ENCODE results near the gene RIC1.

The RIC1 gene

GRCh38 chr9:5787759-5788302 lies 158.9 kb downstream of the RIC1 start:
- H3K36me3 ChIP-seq (ENCODE audit: insufficient read depth, low read length): peaks cover 78% of the 10 kb centered on the region
- no peak overlapping the region for H3K4me2 ChIP-seq (ENCODE audit: low read depth, low read length, poor library complexity, severe bottlenecking)
- no peak overlapping the region for H3K4me3 ChIP-seq (ENCODE audit: low read length, poor library complexity, severe bottlenecking)
- 0 out of 2 replicates have a peak, but pooled peaks cover 8% of the 10 kb centered on the region for H3K79me2 ChIP-seq (ENCODE audit: insufficient read depth, low read length)
- H3F3A ChIP-seq (ENCODE audit: low read depth): no peaks in the 10 kb centered on the region
- peaks cover 1% of the 10 kb centered on the region for H4K20me1 ChIP-seq (ENCODE audit: insufficient read depth, low read length, poor library complexity, severe bottlenecking)
- no peak overlapping the region for H3K9ac ChIP-seq (ENCODE audit: low read depth, low read length, poor library complexity, severe bottlenecking)
- H2AFZ ChIP-seq (ENCODE audit: low read length): no peak overlapping the region
- H3K27me3 ChIP-seq (ENCODE audit: insufficient read depth, low read length, poor library complexity, severe bottlenecking): no peaks in the 10 kb centered on the region
- H3K9me3 ChIP-seq (ENCODE audit: insufficient read depth, low read depth, low read length): no peaks in the 10 kb centered on the region
- peaks cover 9% of the 10 kb centered on the region for H3K4me1 ChIP-seq (ENCODE audit: insufficient read depth, low read length, poor library complexity, severe bottlenecking)
- no peak for TF ChIP-seq CTCF (conservative IDR thresholded peaks at IDR 0.05; ENCODE audit: low read length)
- no peak for TF ChIP-seq EZH2phosphoT487 (IDR thresholded peaks at IDR 0.05; ENCODE audit: borderline replicate concordance)
- H3K9me2 ChIP-seq (replicated peaks; ENCODE audit: low read depth, low read length): no peaks in the 10 kb centered on the region

- Histone ChIP-seq H4K20me1 (ENCODE audit: insufficient read depth, low read length, poor library complexity, severe bottlenecking) (peaks cover 10% of the 10 kb centered on the region), H3K9ac (ENCODE audit: low read depth, low read length, poor library complexity, severe bottlenecking) (no peak overlapping the region), H3K4me2 (ENCODE audit: low read depth, low read length, poor library complexity, severe bottlenecking) (no peak overlapping the region), H3K9me2 (replicated peaks; ENCODE audit: low read depth, low read length) (no peaks in the 10 kb centered on the region), H3K4me1 (ENCODE audit: insufficient read depth, low read length, poor library complexity, severe bottlenecking) (peaks cover 24% of the 10 kb centered on the region), H3K27me3 (ENCODE audit: insufficient read depth, low read length, poor library complexity, severe bottlenecking) (no peaks in the 10 kb centered on the region), H3F3A (ENCODE audit: low read depth) (no peaks in the 10 kb centered on the region), H3K36me3 (ENCODE audit: insufficient read depth, low read length) (peaks cover 63% of the 10 kb centered on the region), H3K4me3 (ENCODE audit: low read length, poor library complexity, severe bottlenecking) (no peak overlapping the region), H3K79me2 (ENCODE audit: insufficient read depth, low read length) (peaks cover 11% of the 10 kb centered on the region; the same call in 1 of the 2 replicates), H2AFZ (ENCODE audit: low read length) (no peak overlapping the region), H3K9me3 (ENCODE audit: insufficient read depth, low read depth, low read length) (no peaks in the 10 kb centered on the region)
- no peak for TF ChIP-seq CTCF (conservative IDR thresholded peaks at IDR 0.05; ENCODE audit: low read length)
- TF ChIP-seq EZH2phosphoT487 (IDR thresholded peaks at IDR 0.05; ENCODE audit: borderline replicate concordance): no peak
Observed at GRCh38 chr9:5789489-5789888, 160.6 kb downstream of the RIC1 start.

GRCh38 chr9:5790923-5791322 lies 162.0 kb downstream of the RIC1 start:
- Histone ChIP-seq H3K36me3 (ENCODE audit: insufficient read depth, low read length) (peaks cover 48% of the 10 kb centered on the region; the same call in 1 of the 2 replicates), H3K4me1 (ENCODE audit: insufficient read depth, low read length, poor library complexity, severe bottlenecking) (peaks cover 24% of the 10 kb centered on the region), H3K79me2 (ENCODE audit: insufficient read depth, low read length) (peaks cover 11% of the 10 kb centered on the region; the same call in 1 of the 2 replicates), H3F3A (ENCODE audit: low read depth) (no peaks in the 10 kb centered on the region), H2AFZ (ENCODE audit: low read length) (no peak overlapping the region), H3K9me2 (replicated peaks; ENCODE audit: low read depth, low read length) (no peaks in the 10 kb centered on the region), H3K4me2 (ENCODE audit: low read depth, low read length, poor library complexity, severe bottlenecking) (no peak overlapping the region), H3K9me3 (ENCODE audit: insufficient read depth, low read depth, low read length) (no peaks in the 10 kb centered on the region), H4K20me1 (ENCODE audit: insufficient read depth, low read length, poor library complexity, severe bottlenecking) (peaks cover 12% of the 10 kb centered on the region), H3K27me3 (ENCODE audit: insufficient read depth, low read length, poor library complexity, severe bottlenecking) (no peaks in the 10 kb centered on the region), H3K9ac (ENCODE audit: low read depth, low read length, poor library complexity, severe bottlenecking) (no peak overlapping the region), H3K4me3 (ENCODE audit: low read length, poor library complexity, severe bottlenecking) (no peak overlapping the region)
- TF ChIP-seq CTCF (conservative IDR thresholded peaks at IDR 0.05; ENCODE audit: low read length) (no peak), EZH2phosphoT487 (IDR thresholded peaks at IDR 0.05; ENCODE audit: borderline replicate concordance) (no peak)

Measured in Loucy (cell line).